ENCODE results near the gene TNS1. TPM values are rescaled to one million over a fixed set of nuclear protein-coding genes. Genes with fewer than 3 reads are reported as not detected.

Gene TNS1
- total and polyA plus RNA-seq, 2 experiments from 2014 or later = 16.2 to 27.6 TPM

GRCh38 chr2:217783243-217783642, 219.6 kb downstream of the TNS1 start:
- no peaks in the 10 kb centered on the region for H3K4me1 ChIP-seq (ENCODE audit: insufficient read depth)
- H3K27me3 ChIP-seq = no peaks in the 10 kb centered on the region
- H3K9me3 ChIP-seq (ENCODE audit: low read depth) = no peaks in the 10 kb centered on the region
- no peak overlapping the region for H3K27ac ChIP-seq
- no peaks in the 10 kb centered on the region for H3K9me2 ChIP-seq (replicated peaks; ENCODE audit: insufficient read depth)
- H2AFZ ChIP-seq = no peak overlapping the region
- H3K4me3 ChIP-seq = no peak overlapping the region
- no peaks in the 10 kb centered on the region for H3K36me3 ChIP-seq (replicated peaks; ENCODE audit: insufficient read depth, low read depth)
- no peaks in the 10 kb centered on the region for H3K79me2 ChIP-seq
- no peaks in the 10 kb centered on the region for H4K20me1 ChIP-seq (ENCODE audit: insufficient read depth, poor library complexity, severe bottlenecking)
- no peak for DNase-seq (ENCODE audit: low spot score)
- H3K4me2 ChIP-seq = no peak overlapping the region
- TF ChIP-seq EZH2 (IDR thresholded peaks at IDR 0.05; ENCODE audit: borderline replicate concordance) (no peak), EZH2phosphoT487 (IDR thresholded peaks at IDR 0.05; ENCODE audit: low read depth, severe bottlenecking, unreplicated experiment) (no peak), CTCF (IDR thresholded peaks at IDR 0.05; ENCODE audit: poor library complexity) (no peak)

GRCh38 chr2:217777906-217778305, 224.9 kb downstream of the TNS1 start:
- no peaks in the 10 kb centered on the region for H4K20me1 ChIP-seq (ENCODE audit: insufficient read depth, poor library complexity, severe bottlenecking)
- H3K27me3 ChIP-seq = no peaks in the 10 kb centered on the region
- no peaks in the 10 kb centered on the region for H3K9me2 ChIP-seq (replicated peaks; ENCODE audit: insufficient read depth)
- H3K9me3 ChIP-seq (ENCODE audit: low read depth) = no peaks in the 10 kb centered on the region
- H2AFZ ChIP-seq = no peak overlapping the region
- no peak for DNase-seq (ENCODE audit: low spot score)
- H3K4me1 ChIP-seq (ENCODE audit: insufficient read depth) = no peaks in the 10 kb centered on the region
- H3K4me2 ChIP-seq = no peak overlapping the region
- H3K4me3 ChIP-seq = no peak overlapping the region
- TF ChIP-seq EZH2 (IDR thresholded peaks at IDR 0.05; ENCODE audit: borderline replicate concordance) (no peak), CTCF (IDR thresholded peaks at IDR 0.05; ENCODE audit: poor library complexity) (no peak), EZH2phosphoT487 (IDR thresholded peaks at IDR 0.05; ENCODE audit: low read depth, severe bottlenecking, unreplicated experiment) (no peak)
- no peaks in the 10 kb centered on the region for H3K79me2 ChIP-seq
- H3K36me3 ChIP-seq (replicated peaks; ENCODE audit: insufficient read depth, low read depth) = no peaks in the 10 kb centered on the region
- H3K27ac ChIP-seq = no peak overlapping the region

- H3K4me2 ChIP-seq = no peak overlapping the region
- no peaks in the 10 kb centered on the region for H3K79me2 ChIP-seq
- no peaks in the 10 kb centered on the region for H3K4me1 ChIP-seq (ENCODE audit: insufficient read depth)
- TF ChIP-seq EZH2phosphoT487 (IDR thresholded peaks at IDR 0.05; ENCODE audit: low read depth, severe bottlenecking, unreplicated experiment) = no peak
- no peak for TF ChIP-seq EZH2 (IDR thresholded peaks at IDR 0.05; ENCODE audit: borderline replicate concordance)
- TF ChIP-seq CTCF (IDR thresholded peaks at IDR 0.05; ENCODE audit: poor library complexity) = no peak
- H3K36me3 ChIP-seq (replicated peaks; ENCODE audit: insufficient read depth, low read depth) = no peaks in the 10 kb centered on the region
- H3K4me3 ChIP-seq = no peak overlapping the region
- no peaks in the 10 kb centered on the region for H3K27me3 ChIP-seq
- no peak overlapping the region for H2AFZ ChIP-seq
- DNase-seq (ENCODE audit: low spot score) = no peak
- H3K9me2 ChIP-seq (replicated peaks; ENCODE audit: insufficient read depth) = no peaks in the 10 kb centered on the region
- no peak overlapping the region for H3K27ac ChIP-seq
- no peaks in the 10 kb centered on the region for H3K9me3 ChIP-seq (ENCODE audit: low read depth)
- no peaks in the 10 kb centered on the region for H4K20me1 ChIP-seq (ENCODE audit: insufficient read depth, poor library complexity, severe bottlenecking)
These were observed 226.2 kb downstream of the TNS1 start for GRCh38 chr2:217776631-217777030.

GRCh38 chr2:217775920-217776503, 226.8 kb downstream of the TNS1 start:
- H3K4me2 ChIP-seq = no peak overlapping the region
- 73% methylated on average over 4 of the region's 4 CpGs for WGBS (ENCODE audit: low lambda C conversion rate, missing lambda C conversion rate)

More at GRCh38 chr2:217775920-217776503, 226.8 kb downstream of the TNS1 start:
- H3K36me3 ChIP-seq (replicated peaks; ENCODE audit: insufficient read depth, low read depth) = no peaks in the 10 kb centered on the region
- no peaks in the 10 kb centered on the region for H3K9me3 ChIP-seq (ENCODE audit: low read depth)
- no peaks in the 10 kb centered on the region for H3K4me1 ChIP-seq (ENCODE audit: insufficient read depth)
- DNase-seq (ENCODE audit: low spot score) = no peak
- H4K20me1 ChIP-seq (ENCODE audit: insufficient read depth, poor library complexity, severe bottlenecking) = no peaks in the 10 kb centered on the region
- no peaks in the 10 kb centered on the region for H3K79me2 ChIP-seq
- no peaks in the 10 kb centered on the region for H3K27me3 ChIP-seq
- no peaks in the 10 kb centered on the region for H3K9me2 ChIP-seq (replicated peaks; ENCODE audit: insufficient read depth)
- H3K4me3 ChIP-seq = no peak overlapping the region
- TF ChIP-seq CTCF (IDR thresholded peaks at IDR 0.05; ENCODE audit: poor library complexity) = no peak
- H3K27ac ChIP-seq = no peak overlapping the region
- H2AFZ ChIP-seq = no peak overlapping the region

Data from hepatocyte (in vitro differentiated cells).